ENCODE data around the gene DNMT3A. TPM values are rescaled to one million over a fixed set of nuclear protein-coding genes. Genes with fewer than 3 reads are reported as not detected.

Gene DNMT3A
- total and polyA plus RNA-seq, 5 experiments from 2014 or later: 17.9 to 122 (median 31.2) TPM

DNA sequence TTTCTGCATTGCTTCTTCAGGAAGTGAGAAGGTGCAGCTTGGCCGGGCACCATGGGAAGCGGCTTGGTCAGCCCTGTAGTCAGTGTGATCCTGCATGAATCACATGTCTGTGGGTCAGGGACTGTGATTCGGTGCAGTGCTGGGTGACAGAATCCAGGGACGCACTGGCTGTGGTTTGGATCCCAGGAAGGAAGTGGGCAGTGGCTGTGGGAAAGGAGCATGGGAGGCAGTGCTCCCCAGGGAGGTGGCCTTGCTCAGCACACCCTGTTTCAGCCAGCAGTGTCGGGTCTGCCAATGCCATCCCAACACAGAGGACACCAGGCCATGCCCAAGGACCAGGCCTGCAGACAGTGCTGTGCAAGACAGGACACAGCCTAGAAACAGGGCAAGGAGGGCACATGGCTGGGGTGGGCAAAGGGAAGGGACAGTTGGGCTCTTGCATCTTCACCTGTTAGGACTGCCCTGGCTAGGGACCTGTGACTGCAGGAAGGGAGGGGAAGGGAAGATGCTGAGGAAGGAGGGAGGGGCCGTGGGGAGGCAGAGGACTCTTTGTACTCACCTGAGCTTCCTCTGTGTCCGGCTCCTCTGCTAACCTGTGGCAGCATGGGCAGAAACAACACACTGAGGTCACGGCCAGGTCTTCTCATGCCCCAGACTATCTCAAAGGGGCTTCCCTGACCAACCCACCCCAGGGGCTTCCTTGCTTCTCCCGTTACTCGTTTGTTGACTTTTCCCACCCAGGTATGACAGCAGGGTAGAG is 37.2 kb upstream of the DNMT3A start:
- Mint-ChIP-seq H3K4me1 (peaks cover 19 to 43% (median 37%) of the 10 kb centered on the region in 4 donors), H3K9me3 (peaks cover 0 to 3% (median 0%) of the 10 kb centered on the region in 9 donors), H3K4me3 (peak overlapping the region in 4 of 10 donors; percentile 7 to 51 (median 32)), H3K36me3 (peaks cover 0 to 4% (median 2%) of the 10 kb centered on the region in 3 donors), H3K27ac (peak overlapping the region in 7 of 10 donors; percentile 20 to 83 (median 76)), H3K27me3 (no peaks in the 10 kb centered on the region)
- ATAC-seq (no peak), DNase-seq (no peak)
- POLR2A ChIA-PET: interaction anchor here (0.6 to 1.2 kb wide), 2 partner anchors 17 to 18 kb away, joined by 3 to 4 read pairs; no protein-coding TSS in a partner anchor

DNA sequence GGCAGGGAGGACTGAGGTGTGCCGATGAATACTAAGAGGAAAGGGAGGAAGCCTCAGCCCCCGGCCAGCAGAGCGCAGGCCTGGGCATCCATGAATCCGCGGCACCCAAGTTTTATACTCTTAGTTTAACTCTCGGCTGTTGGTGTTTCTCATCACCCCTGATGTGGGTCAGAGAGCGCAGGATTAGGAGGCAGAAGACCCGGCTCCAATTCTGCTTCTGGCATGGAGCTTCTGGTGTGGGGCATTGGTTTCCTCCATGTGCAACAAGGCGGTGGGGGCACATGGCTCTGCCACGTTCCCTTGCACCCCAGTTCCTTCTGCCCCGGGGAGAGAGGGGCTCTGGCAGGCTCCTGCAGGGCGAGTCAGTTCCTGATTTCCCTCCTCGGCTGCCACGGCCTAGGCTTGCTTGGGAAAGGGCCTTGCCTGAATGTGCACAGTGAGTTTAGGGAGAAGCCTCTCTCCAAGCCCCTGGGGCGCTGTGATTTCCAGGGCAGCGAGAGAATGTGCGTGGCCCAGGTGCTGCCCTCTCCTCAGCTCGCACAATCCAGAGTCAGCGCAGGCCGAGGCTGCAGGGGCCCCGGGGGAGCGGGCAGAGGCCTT is 36.2 kb upstream of the DNMT3A start:
- no peak for DNase-seq
- Mint-ChIP-seq H3K9me3 (peaks cover 0 to 3% (median 0%) of the 10 kb centered on the region in 9 donors), H3K27ac (peak overlapping the region; percentile 92 to 98 (median 94)), H3K4me1 (peaks cover 19 to 43% (median 38%) of the 10 kb centered on the region in 4 donors), H3K27me3 (no peaks in the 10 kb centered on the region), H3K36me3 (peaks cover 0 to 2% (median 1%) of the 10 kb centered on the region in 3 donors), H3K4me3 (peak overlapping the region in 7 of 10 donors; percentile 69 to 85 (median 82))
- POLR2A ChIA-PET: interaction anchor here (0.9 to 3.3 kb wide), 9 partner anchors 9 to 104 kb away, joined by 3 to 35 read pairs (median 4); partner anchors contain the start of gene DNMT3A
- ATAC-seq: no peak

DNA sequence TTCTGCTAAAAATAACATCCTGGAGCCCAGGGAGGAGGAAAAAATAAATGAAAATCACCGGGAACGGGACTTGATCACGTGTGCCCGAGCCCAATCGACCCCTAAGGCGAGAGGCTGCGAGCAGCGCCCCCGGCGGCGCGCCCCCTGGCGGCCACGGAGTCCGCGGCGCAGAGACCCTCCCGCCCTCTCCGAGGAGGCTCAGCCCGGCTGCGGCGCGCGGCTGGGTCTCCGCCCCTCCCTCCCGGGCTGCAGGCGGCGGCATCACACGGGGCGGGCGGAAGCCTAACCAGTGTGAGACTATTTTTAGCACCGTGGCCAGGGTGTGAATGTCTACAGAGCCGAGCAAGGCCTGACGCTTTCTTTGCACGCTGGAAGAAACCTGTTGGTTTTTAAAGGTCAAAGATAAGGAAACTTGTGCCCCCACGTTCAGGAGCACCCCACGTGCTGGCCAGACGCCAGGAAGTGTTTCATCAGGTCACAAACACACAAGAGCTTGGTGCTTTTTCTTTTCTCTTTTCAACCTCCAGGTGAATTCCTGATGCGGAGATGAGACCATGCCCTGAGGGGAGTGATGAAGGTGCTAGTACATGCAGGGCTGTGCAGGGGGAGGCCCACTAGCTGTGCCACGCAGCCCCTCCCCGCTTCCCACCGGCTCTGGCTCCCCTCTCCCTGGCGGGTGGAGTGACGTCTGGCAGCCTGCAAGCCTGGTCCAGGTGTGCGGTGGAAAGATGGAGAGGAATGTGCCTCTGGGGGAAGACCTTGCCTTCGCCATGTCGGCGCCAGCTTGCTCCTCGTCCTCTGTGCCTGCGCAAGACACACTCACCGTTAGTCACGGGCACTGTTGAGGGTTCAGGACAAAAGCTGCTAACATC is 35.3 kb upstream of the DNMT3A start:
- peak overlapping the region; percentile 92 to 98 (median 94) for H3K27ac Mint-ChIP-seq
- no peaks in the 10 kb centered on the region for H3K27me3 Mint-ChIP-seq
- ATAC-seq (peak; percentile 98 to 99), DNase-seq (peak; percentile 87 to 95 (median 91))
- POLR2A ChIA-PET: interaction anchor here (0.7 to 3.3 kb wide), 18 partner anchors 10 to 104 kb away, joined by 3 to 35 read pairs (median 4); partner anchors contain the start of gene DNMT3A
- H3K4me3 Mint-ChIP-seq: peak overlapping the region; percentile 69 to 85 (median 80)
- H3K36me3 Mint-ChIP-seq: peaks cover 0 to 3% (median 0%) of the 10 kb centered on the region in 3 donors
- peaks cover 17 to 43% (median 39%) of the 10 kb centered on the region in 4 donors for H3K4me1 Mint-ChIP-seq
- peaks cover 0 to 3% (median 0%) of the 10 kb centered on the region in 9 donors for H3K9me3 Mint-ChIP-seq

- Mint-ChIP-seq H3K9me3 (peaks cover 0 to 3% (median 0%) of the 10 kb centered on the region in 9 donors), H3K27me3 (no peaks in the 10 kb centered on the region), H3K36me3 (peaks cover 0 to 3% (median 0%) of the 10 kb centered on the region in 3 donors), H3K4me3 (peak overlapping the region; percentile 34 to 74 (median 60)), H3K4me1 (peaks cover 17 to 43% (median 38%) of the 10 kb centered on the region in 4 donors), H3K27ac (peak overlapping the region in 7 of 10 donors; percentile 31 to 93 (median 63))
- POLR2A ChIA-PET: interaction anchor here (0.7 to 3.3 kb wide), 15 partner anchors 10 to 103 kb away, joined by 3 to 35 read pairs (median 4); partner anchors contain the start of gene DNMT3A
- DNase-seq (peak in 2 of 10 donors; percentile 11 to 17), ATAC-seq (no peak)
These were observed 34.3 kb upstream of the DNMT3A start for GRCh38 chr2:25375989-25376545.

DNA sequence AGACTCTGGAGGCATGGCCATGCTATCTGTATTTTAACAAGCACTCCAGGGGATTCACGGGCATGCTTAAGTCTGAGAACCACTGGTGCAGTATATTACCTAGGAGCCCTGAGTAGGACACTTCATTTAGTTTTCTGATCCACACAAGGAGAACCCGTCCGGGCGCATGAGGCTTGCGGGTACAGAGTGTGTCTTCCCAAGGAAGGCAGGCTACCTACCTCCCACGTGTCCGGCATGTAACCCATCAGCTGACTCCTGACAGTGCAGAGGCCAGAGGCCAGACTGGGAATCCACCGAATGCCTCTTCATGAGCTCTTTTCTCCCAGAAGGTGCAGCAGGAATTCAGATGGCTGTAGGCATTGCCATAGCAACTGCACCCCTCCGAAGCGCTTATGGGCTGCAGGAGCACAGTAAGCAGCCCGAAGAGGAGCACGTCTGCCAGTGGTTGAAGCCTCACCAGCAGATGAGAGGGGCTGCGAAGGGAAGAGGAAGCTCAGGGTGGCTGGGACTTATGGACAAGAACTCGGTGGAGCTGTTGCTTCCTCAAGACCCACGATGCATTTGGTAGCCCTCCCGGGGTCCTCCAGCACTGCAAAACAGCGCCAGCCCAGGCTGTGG is 33.8 kb upstream of the DNMT3A start:
- Mint-ChIP-seq H3K27me3 (no peaks in the 10 kb centered on the region), H3K4me3 (peak overlapping the region in 1 of 10 donors; percentile 59), H3K9me3 (peaks cover 0 to 3% (median 0%) of the 10 kb centered on the region in 9 donors), H3K27ac (peak overlapping the region in 1 of 10 donors; percentile 45), H3K36me3 (peaks cover 0 to 3% (median 0%) of the 10 kb centered on the region in 3 donors), H3K4me1 (peaks cover 17 to 43% (median 38%) of the 10 kb centered on the region in 4 donors)
- DNase-seq: no peak
- POLR2A ChIA-PET: interaction anchor here (0.7 to 3.3 kb wide), 10 partner anchors 14 to 103 kb away, joined by 3 to 35 read pairs (median 4); partner anchors contain the start of gene DNMT3A
- ATAC-seq: no peak

- H3K27me3 Mint-ChIP-seq: no peaks in the 10 kb centered on the region
- no peak for ATAC-seq
- POLR2A ChIA-PET: interaction anchor here (1.2 to 3.3 kb wide), 4 partner anchors 13 to 66 kb away, joined by 3 to 35 read pairs (median 14); partner anchors contain the start of gene DNMT3A
- H3K36me3 Mint-ChIP-seq: peaks cover 0 to 3% (median 0%) of the 10 kb centered on the region in 3 donors
- no peak overlapping the region for H3K4me3 Mint-ChIP-seq
- peaks cover 18 to 41% (median 35%) of the 10 kb centered on the region in 4 donors for H3K4me1 Mint-ChIP-seq
- H3K27ac Mint-ChIP-seq: peak overlapping the region in 2 of 10 donors; percentile 45 to 53
- no peak for DNase-seq
- peaks cover 0 to 3% (median 0%) of the 10 kb centered on the region in 9 donors for H3K9me3 Mint-ChIP-seq
These were observed 33.1 kb upstream of the DNMT3A start for GRCh38 chr2:25374827-25375226.

GRCh38 chr2:25374411-25374810 is 32.7 kb upstream of the DNMT3A start:
- POLR2A ChIA-PET: interaction anchor here (3.3 kb wide), 1 partner anchor 32 kb away, joined by 13 read pairs; the partner anchor contains the start of gene DNMT3A
- Mint-ChIP-seq H3K4me3 (no peak overlapping the region), H3K27ac (peak overlapping the region in 2 of 10 donors; percentile 45 to 53), H3K36me3 (peaks cover 0 to 3% (median 0%) of the 10 kb centered on the region in 3 donors), H3K4me1 (peaks cover 15 to 37% (median 33%) of the 10 kb centered on the region in 4 donors), H3K27me3 (no peaks in the 10 kb centered on the region), H3K9me3 (peaks cover 0 to 3% (median 0%) of the 10 kb centered on the region in 9 donors)
- no peak for ATAC-seq
- DNase-seq: no peak

DNA sequence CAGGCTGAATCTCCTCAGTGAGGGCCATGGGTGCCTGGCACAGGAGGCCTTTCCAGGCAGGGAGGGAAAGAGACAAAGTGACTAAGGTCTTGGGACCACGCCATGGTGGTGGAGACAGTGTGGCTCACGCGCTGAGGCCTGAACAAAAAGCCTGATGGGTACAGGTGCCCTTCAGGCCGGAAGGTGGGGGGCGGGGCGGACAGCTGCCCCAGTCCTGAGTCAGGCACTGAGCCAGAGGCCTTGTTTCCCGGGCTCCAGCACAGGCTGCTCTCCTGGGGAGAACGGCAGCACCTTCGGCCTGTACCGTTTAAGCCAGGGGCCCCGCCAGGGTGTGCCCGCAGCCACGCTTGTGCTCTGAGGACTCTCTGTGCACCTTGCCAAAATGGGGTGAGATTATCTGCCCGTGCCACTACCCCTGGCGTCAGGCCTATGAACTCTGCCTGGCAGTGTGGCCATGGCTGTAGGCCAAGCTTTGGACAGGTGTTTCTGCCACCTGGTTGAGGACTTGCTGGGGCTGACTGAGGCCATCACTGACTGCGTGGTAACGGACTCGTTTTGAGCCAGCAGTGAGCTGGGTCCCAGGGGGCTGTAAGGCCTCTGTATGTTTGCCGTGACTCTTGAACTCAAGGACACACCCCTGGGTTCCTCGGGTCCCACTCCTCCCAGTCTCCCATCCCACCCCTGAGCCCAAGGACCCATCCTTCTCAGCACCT is 31.7 kb upstream of the DNMT3A start:
- no peak for ATAC-seq
- POLR2A ChIA-PET: interaction anchor here (0.5 to 1.7 kb wide), 2 partner anchors 11 to 68 kb away, joined by 3 to 6 read pairs; no protein-coding TSS in a partner anchor
- H3K36me3 Mint-ChIP-seq: peaks cover 0 to 3% (median 0%) of the 10 kb centered on the region in 3 donors
- no peaks in the 10 kb centered on the region for H3K27me3 Mint-ChIP-seq
- peaks cover 0 to 3% (median 0%) of the 10 kb centered on the region in 9 donors for H3K9me3 Mint-ChIP-seq
- peak overlapping the region in 1 of 10 donors; percentile 77 for H3K27ac Mint-ChIP-seq
- H3K4me1 Mint-ChIP-seq: peaks cover 15 to 27% (median 25%) of the 10 kb centered on the region in 4 donors
- H3K4me3 Mint-ChIP-seq: no peak overlapping the region
- DNase-seq: peak in 1 of 10 donors; percentile 8

GRCh38 chr2:25372405-25373268 is 30.9 kb upstream of the DNMT3A start:
- ATAC-seq (no peak), DNase-seq (no peak)
- no peak overlapping the region for H3K4me3 Mint-ChIP-seq
- peaks cover 14 to 19% (median 17%) of the 10 kb centered on the region in 4 donors for H3K4me1 Mint-ChIP-seq
- H3K36me3 Mint-ChIP-seq: peaks cover 0 to 3% (median 0%) of the 10 kb centered on the region in 3 donors
- no peaks in the 10 kb centered on the region for H3K27me3 Mint-ChIP-seq
- H3K27ac Mint-ChIP-seq: peak overlapping the region in 2 of 10 donors; percentile 73 to 77
- POLR2A ChIA-PET: interaction anchor here (0.5 to 1.7 kb wide), 2 partner anchors 10 to 67 kb away, joined by 3 to 6 read pairs; no protein-coding TSS in a partner anchor
- H3K9me3 Mint-ChIP-seq: peaks cover 0 to 3% (median 0%) of the 10 kb centered on the region in 9 donors
